ENCODE results near the gene HNF4A. TPM values are rescaled to one million over a fixed set of nuclear protein-coding genes. Genes with fewer than 3 reads are reported as not detected.

Gene HNF4A
- total RNA-seq, 3 donors from 2014 or later (not counting 1 experiment from before 2014, with no cell fraction given): not detected

GRCh38 chr20:44349349-44349748, 6.2 kb upstream of the HNF4A start:
- H3K4me3 Mint-ChIP-seq: no peak overlapping the region
- Histone ChIP-seq H3K27ac (ENCODE audit: low read length) (no peak overlapping the region), H3K4me3 (ENCODE audit: low read length) (no peak overlapping the region), H3K27me3 (ENCODE audit: control insufficient read depth, insufficient read depth, low read length) (no peaks in the 10 kb centered on the region), H3K9me3 (ENCODE audit: control insufficient read depth, insufficient read depth, low read length) (no peaks in the 10 kb centered on the region), H3K36me3 (ENCODE audit: control insufficient read depth, insufficient read depth, low read length) (no peaks in the 10 kb centered on the region), H3K4me1 (ENCODE audit: control insufficient read depth, insufficient read depth, low read length) (no peaks in the 10 kb centered on the region)
- H3K9me3 Mint-ChIP-seq: no peaks in the 10 kb centered on the region
- no peak for ATAC-seq
- H3K27me3 Mint-ChIP-seq (ENCODE audit: low read depth in 2 of 2): peaks cover 6 to 8% of the 10 kb centered on the region in 2 donors
- H3K4me1 Mint-ChIP-seq: no peaks in the 10 kb centered on the region
- WGBS (ENCODE audit: insufficient coverage): 77% methylated on average over 3 of the region's 3 CpGs
- DNase-seq: no peak
- H3K27ac Mint-ChIP-seq: no peak overlapping the region
- TF ChIP-seq CTCF (IDR thresholded peaks at IDR 0.05): no peak
- intact Hi-C loops (cut with micrococcal nuclease): no loop called here
- H3K36me3 Mint-ChIP-seq: no peaks in the 10 kb centered on the region

- WGBS (ENCODE audit: insufficient coverage): 78% methylated on average over 6 of the region's 6 CpGs
- no peaks in the 10 kb centered on the region for H3K4me1 ChIP-seq (ENCODE audit: control insufficient read depth, insufficient read depth, low read length)
Observed at GRCh38 chr20:44350567-44350966, 4.9 kb upstream of the HNF4A start.

GRCh38 chr20:44354979-44355497, 461 bp upstream of the HNF4A start:
- Histone ChIP-seq H3K4me3 (ENCODE audit: low read length) (no peak overlapping the region), H3K27me3 (ENCODE audit: control insufficient read depth, insufficient read depth, low read length) (no peaks in the 10 kb centered on the region), H3K9me3 (ENCODE audit: control insufficient read depth, insufficient read depth, low read length) (no peaks in the 10 kb centered on the region), H3K27ac (ENCODE audit: low read length) (no peak overlapping the region), H3K36me3 (ENCODE audit: control insufficient read depth, insufficient read depth, low read length) (no peaks in the 10 kb centered on the region), H3K4me1 (ENCODE audit: control insufficient read depth, insufficient read depth, low read length) (no peaks in the 10 kb centered on the region)
- ATAC-seq (no peak), DNase-seq (no peak)
- H3K27me3 Mint-ChIP-seq (ENCODE audit: low read depth in 2 of 2): peaks cover 7 to 14% of the 10 kb centered on the region in 2 donors
- H3K4me3 Mint-ChIP-seq: no peak overlapping the region
- H3K4me1 Mint-ChIP-seq: no peaks in the 10 kb centered on the region
- intact Hi-C loops (cut with micrococcal nuclease): no loop called here
- H3K9me3 Mint-ChIP-seq: no peaks in the 10 kb centered on the region
- H3K36me3 Mint-ChIP-seq: no peaks in the 10 kb centered on the region
- WGBS (ENCODE audit: insufficient coverage): 87% methylated on average over 5 of the region's 6 CpGs
- H3K27ac Mint-ChIP-seq: no peak overlapping the region
- no peak for TF ChIP-seq CTCF (IDR thresholded peaks at IDR 0.05)

More at GRCh38 chr20:44350567-44350966, 4.9 kb upstream of the HNF4A start:
- Mint-ChIP-seq H3K4me1 (no peaks in the 10 kb centered on the region), H3K4me3 (no peak overlapping the region), H3K9me3 (no peaks in the 10 kb centered on the region), H3K27me3 (ENCODE audit: low read depth in 2 of 2) (peaks cover 8 to 13% of the 10 kb centered on the region in 2 donors), H3K36me3 (no peaks in the 10 kb centered on the region), H3K27ac (no peak overlapping the region)
- no peak for TF ChIP-seq CTCF (IDR thresholded peaks at IDR 0.05)
- DNase-seq: no peak
- Histone ChIP-seq H3K4me3 (ENCODE audit: low read length) (no peak overlapping the region), H3K27ac (ENCODE audit: low read length) (no peak overlapping the region), H3K27me3 (ENCODE audit: control insufficient read depth, insufficient read depth, low read length) (no peaks in the 10 kb centered on the region), H3K36me3 (ENCODE audit: control insufficient read depth, insufficient read depth, low read length) (no peaks in the 10 kb centered on the region), H3K9me3 (ENCODE audit: control insufficient read depth, insufficient read depth, low read length) (no peaks in the 10 kb centered on the region)
- intact Hi-C loops (cut with micrococcal nuclease): no loop called here
- no peak for ATAC-seq

GRCh38 chr20:44356353-44356723, 839 bp downstream of the HNF4A start:
- Histone ChIP-seq H3K4me3 (ENCODE audit: low read length) (no peak overlapping the region), H3K27me3 (ENCODE audit: control insufficient read depth, insufficient read depth, low read length) (no peaks in the 10 kb centered on the region), H3K9me3 (ENCODE audit: control insufficient read depth, insufficient read depth, low read length) (no peaks in the 10 kb centered on the region), H3K4me1 (ENCODE audit: control insufficient read depth, insufficient read depth, low read length) (no peaks in the 10 kb centered on the region), H3K27ac (ENCODE audit: low read length) (no peak overlapping the region), H3K36me3 (ENCODE audit: control insufficient read depth, insufficient read depth, low read length) (no peaks in the 10 kb centered on the region)
- H3K36me3 Mint-ChIP-seq: no peaks in the 10 kb centered on the region
- H3K27ac Mint-ChIP-seq: no peak overlapping the region
- no peak overlapping the region for H3K4me3 Mint-ChIP-seq
- no peaks in the 10 kb centered on the region for H3K4me1 Mint-ChIP-seq
- TF ChIP-seq CTCF (IDR thresholded peaks at IDR 0.05): no peak
- ATAC-seq (no peak), DNase-seq (no peak)
- H3K27me3 Mint-ChIP-seq (ENCODE audit: low read depth in 2 of 2): peaks cover 8 to 18% of the 10 kb centered on the region in 2 donors
- intact Hi-C loops (cut with micrococcal nuclease): no loop called here
- H3K9me3 Mint-ChIP-seq: no peaks in the 10 kb centered on the region
- WGBS (ENCODE audit: insufficient coverage): 86% methylated on average over 14 of the region's 14 CpGs
